ENCODE measurements around the gene ELOVL3. TPM values are rescaled to one million over a fixed set of nuclear protein-coding genes. Genes with fewer than 3 reads are reported as not detected.

Gene ELOVL3
- total and polyA plus RNA-seq, 9 of the 15 experiments (the other 6 are each of a cell fraction or from before 2014, with no cell fraction given): 0.32 to 3.3 (median 0.87) TPM

DNA sequence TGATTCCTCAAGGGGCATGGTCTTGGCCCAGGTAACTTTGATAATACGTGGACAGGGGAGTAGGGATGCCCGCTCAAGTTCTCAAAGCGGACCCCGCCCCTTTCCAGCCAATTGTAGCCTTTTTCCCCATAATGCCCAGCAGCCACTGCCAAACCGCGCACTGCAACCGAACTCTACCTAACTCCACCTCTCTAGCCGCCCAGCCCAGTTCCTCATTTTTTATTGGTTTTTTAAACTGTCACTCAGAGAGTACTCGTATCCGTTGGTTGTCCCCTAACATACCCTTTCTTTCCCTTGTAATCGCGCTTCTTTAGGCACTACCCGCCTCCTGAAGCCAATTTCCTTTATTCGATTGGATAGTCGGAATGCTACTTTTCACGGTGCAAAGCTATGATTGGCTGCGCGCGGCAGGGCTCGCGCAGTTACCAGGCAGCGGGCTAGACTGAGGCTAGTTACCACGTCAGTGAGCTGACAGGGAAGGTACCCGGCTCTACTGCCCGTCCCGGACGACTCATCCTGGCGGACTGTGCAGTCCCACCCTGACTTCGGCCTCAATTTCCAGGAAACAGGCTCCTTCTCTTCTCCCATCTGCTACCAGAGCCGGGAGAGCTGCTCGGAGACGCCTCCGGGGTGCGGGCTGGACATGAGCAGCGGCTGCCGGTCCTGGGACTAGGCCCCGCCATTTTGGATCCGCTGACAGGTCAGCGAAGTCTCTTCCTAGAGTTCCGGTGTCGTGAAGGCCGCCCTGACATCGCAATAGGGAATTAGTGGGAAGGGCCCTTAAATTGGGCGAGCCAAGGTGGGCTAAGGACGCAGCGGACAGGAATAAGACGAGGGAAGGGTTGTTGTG, 19.2 kb downstream of the ELOVL3 start, which contains the start of gene GBF1 (continued):
- TF ChIP-seq CREM (IDR thresholded peaks at IDR 0.05; ENCODE audit: low read depth) (peak; percentile 92), E2F4 (CRISPR knock-in tag; IDR thresholded peaks at IDR 0.05; ENCODE audit: low read depth) (no peak), FOXK2 (conservative IDR thresholded peaks at IDR 0.05 in 1 of 2, IDR thresholded peaks at IDR 0.05 in 1 of 2; ENCODE audit: low read depth in 2 of 2) (peak; percentile 20 to 31; a peak in 1 of 4 replicates), HMBOX1 (IDR thresholded peaks at IDR 0.05) (peak; percentile 94), SIN3A (IDR thresholded peaks at IDR 0.05; ENCODE audit: borderline replicate concordance in 2 of 2, control insufficient read depth in 1 of 2, low read depth in 2 of 2, low read length in 2 of 2) (peak; percentile 60 to 65; a peak in 2 of 4 replicates), DPF2 (IDR thresholded peaks at IDR 0.05) (no peak), ZBED1 (IDR thresholded peaks at IDR 0.05) (no peak), PYGO2 (tag; IDR thresholded peaks at IDR 0.05) (no peak), PKNOX1 (IDR thresholded peaks at IDR 0.05) (peak; percentile 100), RBBP5 (IDR thresholded peaks at IDR 0.05; ENCODE audit: borderline replicate concordance, insufficient read depth, low read length, poor library complexity, severe bottlenecking) (peak; percentile 66), SRF (CRISPR knock-in tag; IDR thresholded peaks at IDR 0.05) (no peak; a peak in 1 of 4 replicates), MYC (IDR thresholded peaks at IDR 0.05; ENCODE audit: low read depth, low read length) (peak; percentile 42), MYC (CRISPR knock-in tag; IDR thresholded peaks at IDR 0.05; ENCODE audit: borderline replicate concordance, low read depth) (no peak), MLLT1 (IDR thresholded peaks at IDR 0.05) (peak in 1 of 2 experiments; percentile 86; a peak in 1 of 4 replicates), EWSR1 (IDR thresholded peaks at IDR 0.05; ENCODE audit: borderline replicate concordance, low read depth, partially characterized antibody) (no peak), JUND (IDR thresholded peaks at IDR 0.05; ENCODE audit: borderline replicate concordance, low read depth, low read length) (0 out of 2 replicates have a peak, but pooled peaks have one; percentile 8), JUND (tag; IDR thresholded peaks at IDR 0.05; ENCODE audit: borderline replicate concordance, low read depth, low read length) (no peak), PRDM10 (IDR thresholded peaks at IDR 0.05; ENCODE audit: partially characterized antibody) (no peak)

Measured in K562 (cell line).